GM21447 (cell line): Measurements from ENCODE around the gene PLCD4.

Experiments used
- ATAC-seq: cut with Tn5 transposase; IDR thresholded peaks from one replicate; pipeline ENCODE4 v1.9.1; 2021; ENCODE audit not compliant: unreplicated experiment

PLCD4 gene

DNA sequence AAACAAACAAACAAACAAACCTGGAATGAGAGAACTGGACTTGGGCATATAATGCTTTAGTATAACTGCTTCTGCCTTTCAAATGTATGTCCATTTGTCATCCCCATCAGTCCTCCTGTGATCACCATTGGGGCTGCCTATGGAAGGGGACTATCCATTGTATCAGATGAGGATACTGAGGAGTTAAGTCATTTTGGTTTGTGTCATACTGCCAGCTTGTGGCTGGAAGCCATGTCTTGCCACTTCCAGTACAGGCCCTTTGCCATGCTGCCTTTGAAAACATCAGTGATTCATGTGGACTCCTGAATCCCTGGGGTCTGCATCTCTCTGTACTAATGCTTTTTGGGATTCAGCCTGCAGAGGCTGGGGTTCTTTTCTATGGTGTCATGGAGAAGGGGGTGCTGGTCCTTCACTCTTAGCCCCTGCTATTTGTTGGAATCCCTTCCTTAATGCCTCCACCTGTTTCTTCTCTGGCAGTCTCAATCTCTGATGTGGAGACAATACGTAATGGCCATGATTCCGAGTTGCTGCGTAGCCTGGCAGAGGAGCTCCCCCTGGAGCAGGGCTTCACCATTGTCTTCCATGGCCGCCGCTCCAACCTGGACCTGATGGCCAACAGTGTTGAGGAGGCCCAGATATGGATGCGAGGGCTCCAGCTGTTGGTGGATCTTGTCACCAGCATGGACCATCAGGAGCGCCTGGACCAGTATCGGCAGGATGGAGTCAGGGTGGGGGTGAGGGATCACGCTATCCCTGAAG, 10.6 kb downstream of the PLCD4 start:
- no peak for ATAC-seq

DNA sequence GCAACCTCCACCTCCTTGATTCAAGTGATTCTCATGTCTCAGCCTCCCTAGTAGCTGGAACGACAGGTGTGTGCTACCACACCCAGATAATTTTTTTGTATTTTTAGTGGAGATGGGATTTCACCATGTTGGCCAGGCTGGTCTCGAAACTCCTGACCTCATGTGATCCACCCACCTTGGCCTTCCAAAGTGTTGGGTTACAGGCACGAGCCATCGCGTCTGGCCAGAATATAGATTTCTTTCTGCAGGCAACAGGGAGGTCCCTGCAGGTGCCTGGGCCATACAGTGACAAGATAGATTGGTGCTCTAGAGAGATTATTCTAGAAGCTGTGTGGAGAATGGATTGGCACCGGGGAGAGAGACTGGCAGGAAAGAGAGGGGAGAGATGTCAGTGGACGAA, 13.3 kb downstream of the PLCD4 start:
- ATAC-seq = no peak

GRCh38 chr2:218622606-218623365, 15.1 kb downstream of the PLCD4 start:
- no peak for ATAC-seq

DNA sequence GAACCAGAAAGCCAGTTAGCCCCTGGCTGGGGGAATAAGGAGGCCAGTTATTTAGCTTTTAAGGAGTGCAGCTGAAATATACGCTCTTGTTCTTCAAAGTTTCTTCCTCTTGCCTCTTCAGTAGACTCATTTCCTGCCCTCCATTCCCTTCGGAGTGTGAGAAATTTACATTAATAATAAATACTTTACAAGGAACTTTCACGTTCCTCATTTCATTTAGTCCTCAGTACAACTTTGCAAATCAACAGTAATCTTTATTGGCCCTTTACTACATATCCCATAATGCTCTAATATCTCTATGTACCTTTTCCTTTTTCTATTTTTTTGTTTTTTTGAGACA, 15.6 kb downstream of the PLCD4 start:
- no peak for ATAC-seq

DNA sequence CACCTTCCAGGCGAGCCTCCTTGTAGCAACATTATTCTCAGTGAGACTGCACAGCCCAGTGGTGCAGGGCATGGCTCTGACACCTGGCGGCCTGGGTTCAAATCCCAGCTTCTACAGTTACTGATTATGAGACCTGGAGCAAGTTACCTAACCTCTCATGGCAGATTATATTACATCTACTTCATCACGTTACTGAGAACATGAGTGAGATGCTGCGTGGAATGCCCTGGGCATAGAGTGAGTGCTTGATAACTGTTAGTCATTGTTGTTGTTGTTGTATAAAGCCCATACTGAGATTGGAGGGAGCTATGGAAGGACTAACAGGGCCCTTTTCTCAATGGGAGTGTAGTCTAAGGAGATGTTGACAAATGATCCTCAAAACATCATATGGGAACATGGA, 18.7 kb downstream of the PLCD4 start:
- no peak for ATAC-seq

DNA sequence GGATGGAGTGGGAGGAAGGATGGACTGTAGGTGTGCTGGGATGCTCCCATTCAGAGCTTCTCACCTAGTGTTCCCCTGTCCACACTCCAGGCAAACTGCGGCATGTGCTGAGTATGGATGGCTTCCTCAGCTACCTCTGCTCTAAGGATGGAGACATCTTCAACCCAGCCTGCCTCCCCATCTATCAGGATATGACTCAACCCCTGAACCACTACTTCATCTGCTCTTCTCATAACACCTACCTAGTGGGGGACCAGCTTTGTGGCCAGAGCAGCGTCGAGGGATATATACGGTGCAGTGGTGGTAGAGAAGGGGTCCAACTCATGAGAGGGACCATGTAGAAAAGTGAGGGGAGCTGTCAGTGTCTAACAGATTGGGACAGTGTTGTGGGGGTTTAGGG, 20.2 kb downstream of the PLCD4 start:
- ATAC-seq = no peak

GRCh38 chr2:218631837-218632236, 24.1 kb downstream of the PLCD4 start:
- no peak for ATAC-seq

DNA sequence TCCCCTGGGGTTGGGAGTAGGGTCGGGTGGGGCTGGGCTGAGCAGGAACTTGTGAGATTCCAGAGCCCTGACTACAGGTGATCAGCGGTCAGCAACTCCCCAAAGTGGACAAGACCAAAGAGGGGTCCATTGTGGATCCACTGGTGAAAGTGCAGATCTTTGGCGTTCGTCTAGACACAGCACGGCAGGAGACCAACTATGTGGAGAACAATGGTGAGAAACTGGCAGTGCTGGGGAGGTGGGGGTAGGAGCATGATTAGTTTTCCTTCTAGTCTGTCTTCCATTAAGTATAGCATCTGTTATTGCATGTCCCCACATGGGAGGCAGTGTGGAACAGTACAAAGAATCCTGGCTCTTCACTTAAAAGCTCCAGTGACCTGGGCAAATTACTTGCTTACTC, 28.0 kb downstream of the PLCD4 start:
- no peak for ATAC-seq

- no peak for ATAC-seq
Measured at GRCh38 chr2:218638372-218638771, 30.7 kb downstream of the PLCD4 start.

GRCh38 chr2:218642121-218642656, 34.5 kb downstream of the PLCD4 start:
- no peak for ATAC-seq

- ATAC-seq = no peak
Measured at GRCh38 chr2:218642786-218643185, 35.1 kb downstream of the PLCD4 start.

DNA sequence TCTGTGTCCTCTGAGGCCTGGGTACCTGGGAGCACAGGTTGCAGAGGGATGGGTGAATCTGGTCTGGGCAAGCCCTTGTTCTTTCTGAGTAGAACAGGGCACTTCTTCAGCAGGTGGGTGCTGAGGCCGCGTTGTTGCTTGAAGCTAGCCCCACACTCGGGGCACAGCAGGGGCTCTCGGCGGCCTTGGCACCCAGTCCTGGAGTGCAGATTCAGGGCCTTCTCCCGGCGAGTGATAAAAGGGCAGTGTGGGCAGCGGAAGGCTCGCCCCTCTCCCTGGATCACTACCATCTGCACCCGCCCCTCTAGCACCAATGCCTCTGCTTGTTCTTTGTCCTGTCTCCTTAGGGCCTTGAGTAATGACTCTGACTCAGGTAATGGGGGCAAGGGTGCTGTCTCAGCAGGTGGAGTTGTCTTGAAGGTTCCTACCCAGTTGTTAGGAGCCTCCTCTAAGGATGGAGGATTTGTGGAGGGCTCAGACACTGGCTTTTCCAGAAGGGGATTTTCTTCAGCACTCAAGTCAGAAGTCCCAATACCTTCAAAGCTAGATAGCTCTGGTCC, 36.1 kb downstream of the PLCD4 start:
- no peak for ATAC-seq

GRCh38 chr2:218644721-218645120, 37.0 kb downstream of the PLCD4 start:
- peak; percentile 5 for ATAC-seq

DNA sequence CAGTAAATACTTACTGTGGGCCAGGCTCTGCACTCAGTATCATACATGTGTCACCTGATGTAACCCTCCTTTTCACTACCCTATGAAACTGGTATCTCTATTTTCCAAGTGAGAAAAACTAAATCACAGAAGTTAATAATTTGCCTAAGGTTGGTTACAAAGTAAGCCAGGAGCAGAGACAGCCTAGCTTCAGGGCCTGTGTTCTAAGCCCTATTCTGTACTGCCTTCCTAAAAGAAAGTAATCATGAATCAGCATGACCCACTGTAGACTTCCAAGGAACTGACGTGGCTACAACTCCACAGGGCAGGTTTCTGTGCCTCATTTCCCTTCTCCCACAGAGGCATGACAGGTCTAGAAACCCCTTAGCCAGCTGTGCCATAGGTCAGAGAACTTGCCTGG, 37.4 kb downstream of the PLCD4 start:
- peak; percentile 69 for ATAC-seq

DNA sequence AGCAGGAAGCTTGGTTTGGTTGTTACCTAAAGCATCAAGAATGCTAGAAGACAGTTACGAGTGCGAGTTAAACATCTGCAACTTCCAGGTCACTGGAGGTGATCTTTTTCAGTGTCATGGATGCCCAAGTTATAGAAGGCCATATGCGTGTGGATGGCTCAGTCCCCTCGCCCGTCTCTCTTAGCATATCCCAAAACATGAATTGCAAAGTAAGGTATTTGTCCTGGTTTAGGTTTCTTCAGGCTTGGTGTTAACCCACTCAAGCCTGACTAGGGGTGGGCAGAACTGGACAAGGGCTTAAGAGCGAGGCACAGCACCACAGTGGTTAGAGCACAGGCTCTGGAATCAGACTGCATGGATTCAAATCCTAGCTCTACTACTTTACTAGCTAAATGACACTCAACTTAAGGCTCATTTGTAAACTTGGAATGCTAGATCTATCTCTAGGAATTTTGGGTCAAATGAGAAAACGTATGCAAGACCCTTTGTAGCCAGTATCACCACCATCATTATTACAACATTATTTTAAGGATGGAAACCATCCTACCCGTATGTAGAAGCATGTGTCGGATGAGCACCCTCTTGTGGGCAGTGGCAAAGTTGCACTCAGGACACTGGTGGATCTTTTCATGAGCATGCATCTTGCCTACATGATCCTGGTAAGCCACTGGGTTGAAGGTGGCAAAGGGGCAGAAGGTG, 40.5 kb downstream of the PLCD4 start:
- no peak for ATAC-seq

DNA sequence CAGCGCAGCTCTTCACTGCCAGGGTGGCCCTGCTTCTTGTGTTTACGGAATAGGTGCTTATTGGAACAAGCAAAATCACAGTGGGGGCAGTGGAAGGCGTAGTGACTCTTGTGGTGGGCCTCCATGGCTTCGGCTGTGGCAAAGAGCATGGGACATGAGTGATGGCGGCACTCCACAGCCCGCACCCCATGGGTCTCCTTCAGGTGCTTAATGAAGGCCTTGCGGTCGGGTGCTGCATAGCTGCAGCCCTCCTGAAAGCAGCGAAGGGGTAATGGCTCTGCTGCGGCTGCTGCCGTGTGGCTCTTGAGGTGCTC, 41.0 kb downstream of the PLCD4 start:
- no peak for ATAC-seq

DNA sequence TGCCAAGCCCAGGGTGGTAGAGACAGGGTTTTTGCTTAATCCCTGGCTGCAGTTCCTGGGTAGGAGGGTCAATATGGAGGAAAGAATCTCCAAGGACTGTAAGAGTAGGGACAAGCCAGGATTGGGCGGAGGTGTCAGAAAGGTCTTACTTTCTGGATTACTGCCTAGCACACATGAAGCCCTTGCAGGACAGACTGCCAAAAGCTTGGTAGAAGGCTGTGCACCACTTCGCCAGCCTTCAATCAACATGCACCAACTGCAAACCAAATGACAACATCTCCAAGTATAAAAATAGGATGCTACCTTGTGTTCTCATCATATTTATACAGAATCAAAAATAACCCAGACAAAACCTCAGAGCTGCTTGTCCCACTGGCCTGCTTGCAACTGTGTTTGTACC, 48.1 kb downstream of the PLCD4 start:
- ATAC-seq = no peak

DNA sequence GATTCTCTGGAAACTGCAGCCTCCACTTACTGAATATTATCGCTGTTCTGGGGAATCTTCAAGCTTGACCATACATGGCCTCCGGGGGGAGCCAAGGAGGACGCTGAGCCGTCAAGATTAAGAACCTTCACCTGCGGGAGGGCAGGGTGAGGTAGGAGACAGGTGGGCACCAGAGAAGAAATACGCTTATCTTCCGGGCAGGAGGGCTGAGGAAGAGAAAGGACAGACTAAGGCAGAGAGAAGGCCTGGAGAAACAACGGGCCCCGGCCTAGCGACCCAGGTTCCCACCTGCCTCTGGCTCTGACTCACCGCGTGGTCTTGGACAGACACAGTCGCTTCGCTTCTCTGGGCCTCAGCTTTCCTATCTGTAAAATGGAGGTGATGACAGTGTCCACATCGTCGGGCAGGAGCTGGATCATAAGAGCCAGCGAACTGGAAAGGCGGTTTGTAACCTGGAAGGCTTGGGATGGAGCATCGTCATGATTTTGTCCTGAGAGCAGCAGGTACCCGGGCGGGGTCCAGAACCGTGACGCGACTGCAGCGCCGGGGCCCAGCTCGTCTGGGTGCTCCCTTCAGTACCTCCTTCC, 51.1 kb downstream of the PLCD4 start:
- peak; percentile 35 for ATAC-seq

DNA sequence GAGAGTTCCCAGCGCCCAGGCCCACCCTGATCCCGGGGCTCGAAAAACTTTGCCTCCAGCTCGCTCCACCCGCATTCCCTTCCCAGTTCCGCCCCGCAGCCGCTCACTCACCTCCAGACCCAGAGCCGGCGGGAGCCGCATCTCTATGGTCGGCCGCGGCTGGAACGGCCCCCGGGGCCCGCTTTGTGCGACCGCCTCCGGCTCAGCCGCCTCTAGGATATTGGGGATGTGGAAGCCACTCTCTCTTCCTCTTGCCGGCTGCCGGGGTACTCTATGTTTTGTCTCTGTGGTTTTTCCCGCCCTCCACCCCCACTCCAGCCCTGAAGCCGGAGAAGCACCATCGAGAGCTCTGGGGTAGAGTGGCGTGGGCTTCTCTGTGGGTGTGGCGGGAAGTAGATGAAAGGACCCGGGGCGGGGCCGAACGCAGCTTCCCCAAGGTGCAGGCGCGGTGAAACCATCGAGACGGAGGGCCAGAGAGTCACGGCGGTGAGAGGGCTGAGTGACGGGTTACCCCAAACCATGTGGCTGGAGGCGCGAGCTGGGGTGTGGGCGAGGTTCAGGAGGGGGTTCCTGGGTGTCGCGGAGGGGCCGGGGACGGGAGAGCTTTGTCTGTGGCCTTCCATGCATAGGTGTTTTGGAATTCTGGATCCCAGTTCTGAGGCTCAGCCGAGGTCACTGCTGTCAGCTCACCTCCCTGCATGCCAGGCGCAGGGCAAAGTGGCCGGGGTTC, 51.7 kb downstream of the PLCD4 start, which contains the start of the genes BCS1L and ZNF142:
TSS of gene BCS1L (plus strand) at position 426 of the 730 bp plus-strand sequence. CDS start 1,305 bp downstream, outside the sequence.
TSS of gene ZNF142 (minus strand) at position 366 of the 730 bp plus-strand sequence. CDS start 3,194 bp downstream, outside the sequence.
- peak; percentile 95 for ATAC-seq

DNA sequence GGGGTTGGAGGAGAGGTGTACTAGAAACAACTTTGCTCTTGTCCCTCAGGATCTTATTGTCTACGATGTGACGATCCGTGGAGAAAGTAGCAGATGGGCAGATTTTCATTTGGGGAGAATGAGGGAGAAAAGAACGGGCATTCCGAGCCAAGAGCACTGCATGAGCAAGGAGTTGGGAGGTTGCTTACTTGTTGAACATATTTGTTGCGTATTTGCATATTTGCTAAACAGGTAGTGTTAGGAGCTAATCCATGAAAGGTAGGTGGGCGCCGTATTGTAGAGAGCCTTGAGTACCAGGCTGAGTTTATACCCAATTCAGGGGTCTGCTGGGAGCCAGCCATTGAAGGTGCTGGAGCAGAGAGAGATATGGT, 52.3 kb downstream of the PLCD4 start:
- no peak for ATAC-seq
